Brain microvascular endothelial cell (primary cell): ENCODE data around the gene DDX31.
"Not testable (repeated sequence)": the region's sequence is repeated elsewhere in the genome, so short reads cannot be mapped to it uniquely, and the experiment has no call there.

Source experiments
- DNase-seq: peaks from one replicate; pipeline ENCODE4 v3.0.0-alpha.2; 2020
- H3K27ac ChIP-seq: fragments of 250-450 bp; sonication (Bioruptor Pico); 2 replicates; pipeline ENCODE4 v1.5.1; 2020; ENCODE audit warnings: mild to moderate bottlenecking, moderate library complexity
- H3K27me3 ChIP-seq: fragments of 250-450 bp; sonication (Bioruptor Pico); replicated peaks from 2 replicates; pipeline ENCODE4 v1.5.1; 2020; ENCODE audit warnings: mild to moderate bottlenecking
- H3K36me3 ChIP-seq: fragments of 250-450 bp; sonication (Bioruptor Pico); replicated peaks from 2 replicates; pipeline ENCODE4 v1.5.1; 2020; ENCODE audit warnings: mild to moderate bottlenecking
- H3K4me3 ChIP-seq: 2 replicates; pipeline ENCODE4 v1.5.1; 2011; ENCODE audit warnings: low read depth, mild to moderate bottlenecking, control low read depth, low read length, moderate library complexity
- CTCF ChIP-seq: IDR thresholded peaks from 2 replicates; pipeline ENCODE4 v1.5.1; 2011; ENCODE audit warnings: low read depth, mild to moderate bottlenecking, moderate library complexity, low read length, control low read depth, inconsistent platforms; ENCODE audit errors: missing control alignments
- in situ Hi-C: cut with HindIII; loops from 2 replicates; pipeline ENCODE4 v1.10.0; 2017; ENCODE audit warnings: low sequenced_read_pairs, low pct_ligation_motif_present

The DDX31 gene

GRCh38 chr9:132571806-132572600 lies 97.8 kb downstream of the DDX31 start:
- Histone ChIP-seq H3K27me3 (peaks cover 5% of the 10 kb centered on the region), H3K27ac (no peak overlapping the region), H3K4me3 (no peak overlapping the region), H3K36me3 (no peaks in the 10 kb centered on the region)
- DNase-seq = no peak
- in situ Hi-C loops = no loop called here
- no peak for TF ChIP-seq CTCF

GRCh38 chr9:132568787-132569186 lies 101.0 kb downstream of the DDX31 start:
- in situ Hi-C loops, H3K27me3 ChIP-seq, H3K27ac ChIP-seq, DNase-seq, H3K4me3 ChIP-seq, H3K36me3 ChIP-seq: not testable (repeated sequence)

- no peak for TF ChIP-seq CTCF
Measured at GRCh38 chr9:132564526-132564925, 105.3 kb downstream of the DDX31 start.

GRCh38 chr9:132562306-132562573 lies 107.5 kb downstream of the DDX31 start:
- Histone ChIP-seq H3K36me3 (no peaks in the 10 kb centered on the region), H3K27ac (no peak overlapping the region), H3K4me3 (no peak overlapping the region), H3K27me3 (peaks cover 2% of the 10 kb centered on the region)
- in situ Hi-C loops = no loop called here
- no peak for TF ChIP-seq CTCF
- DNase-seq = no peak

More at GRCh38 chr9:132564526-132564925, 105.3 kb downstream of the DDX31 start:
- no peaks in the 10 kb centered on the region for H3K36me3 ChIP-seq
- in situ Hi-C loops = no loop called here
- peaks cover 2% of the 10 kb centered on the region for H3K27me3 ChIP-seq
- no peak overlapping the region for H3K27ac ChIP-seq
- DNase-seq = no peak
- H3K4me3 ChIP-seq = no peak overlapping the region

- in situ Hi-C loops = no loop called here
- DNase-seq = no peak
Measured at GRCh38 chr9:132560616-132561202, 109.1 kb downstream of the DDX31 start.

GRCh38 chr9:132559711-132560110 lies 110.1 kb downstream of the DDX31 start:
- in situ Hi-C loops = no loop called here
- no peaks in the 10 kb centered on the region for H3K36me3 ChIP-seq
- DNase-seq = no peak
- no peak overlapping the region for H3K27ac ChIP-seq
- peaks cover 2% of the 10 kb centered on the region for H3K27me3 ChIP-seq
- H3K4me3 ChIP-seq = no peak overlapping the region
- TF ChIP-seq CTCF = no peak

More at GRCh38 chr9:132560616-132561202, 109.1 kb downstream of the DDX31 start:
- no peak overlapping the region for H3K27ac ChIP-seq
- H3K27me3 ChIP-seq = peaks cover 2% of the 10 kb centered on the region
- no peaks in the 10 kb centered on the region for H3K36me3 ChIP-seq
- no peak for TF ChIP-seq CTCF
- no peak overlapping the region for H3K4me3 ChIP-seq
